SK-N-MC (cell line): ENCODE measurements around the gene COL6A2.
"Not testable (repeated sequence)": the region's sequence is repeated elsewhere in the genome, so short reads cannot be mapped to it uniquely, and the experiment has no call there.

ENCODE experiments used
- EZH2 ChIP-seq: fragments of 200-600 bp; sonication (generic); IDR thresholded peaks from one replicate; pipeline ENCODE4 v1.6.1; 2017; ENCODE audit warnings: antibody characterized with exemption
- POLR2AphosphoS5 ChIP-seq: IDR thresholded peaks from 2 replicates; pipeline ENCODE4 v1.6.1; 2012; ENCODE audit warnings: mild to moderate bottlenecking, low read depth, low read length, borderline replicate concordance

GRCh38 chr21:46170436-46171193 is 72.7 kb downstream of the COL6A2 start:
- TF ChIP-seq POLR2AphosphoS5, EZH2: not testable (repeated sequence)
